HG03432 (cell line): ENCODE data around the gene TMEM222.
"Not testable (repeated sequence)": the region's sequence is repeated elsewhere in the genome, so short reads cannot be mapped to it uniquely, and the experiment has no call there.

Source experiments
- ATAC-seq: cut with Tn5 transposase; IDR thresholded peaks from one replicate; pipeline ENCODE4 v1.9.1; 2021; ENCODE audit warnings: mild to moderate bottlenecking, moderate library complexity; ENCODE audit not compliant: unreplicated experiment

TMEM222 gene

DNA sequence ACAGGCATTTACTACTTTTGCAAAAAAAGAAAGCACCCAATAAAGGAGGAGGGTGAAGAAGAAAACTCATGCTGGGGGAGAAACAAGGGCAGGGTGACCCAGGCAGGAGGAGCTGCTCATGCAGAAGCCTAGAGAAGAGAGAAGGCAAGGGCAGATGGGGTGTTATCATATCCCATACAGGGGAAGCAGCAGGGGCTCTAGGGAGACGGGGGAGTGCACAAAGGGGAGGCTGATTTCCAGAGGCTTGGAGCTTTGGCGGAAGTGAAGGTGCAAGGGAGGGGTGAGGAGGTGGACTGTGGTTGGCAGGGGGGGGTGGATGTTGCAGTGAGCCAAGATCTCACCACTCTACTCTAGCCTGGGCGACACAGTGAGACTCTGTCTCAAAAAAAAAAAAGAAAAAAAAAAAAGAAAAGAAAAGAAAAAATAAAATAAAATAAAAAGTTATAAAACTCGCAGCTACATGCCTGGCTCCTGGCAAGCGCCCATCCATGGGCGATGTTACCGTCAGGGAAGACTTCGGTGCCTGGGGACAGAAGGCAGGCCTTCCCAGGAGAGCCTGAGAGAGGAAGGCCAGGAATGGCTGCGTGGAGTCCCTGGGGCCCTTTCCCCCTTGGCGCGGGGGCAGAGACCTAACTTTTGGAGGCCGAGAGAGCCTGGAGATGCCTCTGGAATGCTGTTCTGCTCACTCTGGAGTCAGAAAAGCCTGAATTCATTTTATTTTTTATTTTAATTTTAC is 56.0 kb downstream of the TMEM222 start:
- ATAC-seq = no peak

DNA sequence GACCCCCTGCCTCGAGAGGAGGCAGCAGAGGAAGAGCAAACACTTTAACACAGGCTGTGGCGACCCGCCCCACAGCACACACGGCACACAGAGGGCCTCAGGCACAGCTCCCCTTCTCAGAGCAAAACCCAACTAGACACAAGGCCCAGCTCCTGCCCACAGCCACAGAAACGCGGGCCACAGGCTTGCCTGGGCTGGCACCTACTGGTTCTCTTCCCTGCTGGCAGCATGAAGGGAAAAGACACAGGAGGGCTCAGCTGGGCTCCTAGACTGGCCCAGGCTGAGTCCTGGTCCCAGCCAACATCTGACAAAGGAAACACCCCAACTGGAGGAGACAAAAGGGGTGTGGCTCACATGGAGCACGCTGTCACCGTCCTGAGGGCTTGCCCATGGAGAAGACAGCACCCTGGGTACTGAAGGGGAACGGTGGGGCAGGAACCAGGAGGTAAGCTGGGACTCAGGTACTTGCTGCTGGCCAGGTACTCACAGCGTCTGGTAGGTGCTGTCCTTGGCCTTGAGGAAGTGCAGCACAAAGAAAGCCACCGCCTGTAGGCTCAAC is 57.7 kb downstream of the TMEM222 start:
- ATAC-seq = no peak

- ATAC-seq = no peak
Observed at GRCh38 chr1:27380224-27380623, 58.3 kb downstream of the TMEM222 start.

DNA sequence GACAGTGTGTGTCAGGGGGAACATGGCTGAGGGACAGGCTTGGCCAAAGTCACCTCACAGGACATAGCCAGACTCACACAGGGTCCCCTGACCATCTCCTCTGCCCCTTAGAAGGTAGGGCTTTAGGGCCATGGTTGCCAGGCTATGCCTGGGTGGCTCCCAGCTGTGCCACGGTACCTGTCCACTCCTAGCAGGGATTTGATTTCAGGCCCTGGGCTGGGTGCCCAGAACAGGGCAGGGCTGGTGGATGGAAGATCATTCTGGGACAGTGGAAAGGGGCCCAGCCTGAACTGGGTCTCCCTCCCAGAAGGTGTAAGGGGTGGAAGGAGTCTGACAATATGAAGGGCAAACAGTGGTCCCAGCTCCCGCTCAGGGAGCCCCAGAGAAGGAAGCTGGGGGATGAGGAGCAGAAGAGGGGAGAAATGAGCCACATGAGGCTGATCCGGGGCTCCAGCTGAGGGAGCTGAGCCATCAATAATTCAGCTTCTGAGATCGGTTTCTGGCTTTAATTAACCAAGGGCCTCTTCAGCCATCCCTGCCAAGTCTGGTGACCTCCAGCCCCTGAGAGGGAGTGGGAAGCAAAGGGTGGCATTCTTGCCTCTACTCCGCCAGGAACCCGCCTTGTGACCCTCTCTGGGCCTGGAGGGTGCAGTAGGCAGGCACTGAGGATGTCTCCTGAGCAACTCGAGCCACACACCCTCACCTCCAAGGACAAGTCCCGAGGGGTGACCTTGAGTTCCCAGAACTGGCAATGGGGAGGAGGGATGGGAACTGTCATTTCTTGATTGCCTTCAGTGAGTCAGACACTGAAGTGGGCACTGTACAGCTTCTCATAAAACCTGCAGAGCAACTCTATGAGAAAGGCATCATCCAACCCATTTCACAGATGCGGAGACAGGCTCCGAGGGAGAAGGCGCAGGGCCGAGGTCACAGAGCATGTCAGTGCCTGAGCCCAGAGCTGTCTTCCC is 59.1 kb downstream of the TMEM222 start:
- ATAC-seq = no peak

DNA sequence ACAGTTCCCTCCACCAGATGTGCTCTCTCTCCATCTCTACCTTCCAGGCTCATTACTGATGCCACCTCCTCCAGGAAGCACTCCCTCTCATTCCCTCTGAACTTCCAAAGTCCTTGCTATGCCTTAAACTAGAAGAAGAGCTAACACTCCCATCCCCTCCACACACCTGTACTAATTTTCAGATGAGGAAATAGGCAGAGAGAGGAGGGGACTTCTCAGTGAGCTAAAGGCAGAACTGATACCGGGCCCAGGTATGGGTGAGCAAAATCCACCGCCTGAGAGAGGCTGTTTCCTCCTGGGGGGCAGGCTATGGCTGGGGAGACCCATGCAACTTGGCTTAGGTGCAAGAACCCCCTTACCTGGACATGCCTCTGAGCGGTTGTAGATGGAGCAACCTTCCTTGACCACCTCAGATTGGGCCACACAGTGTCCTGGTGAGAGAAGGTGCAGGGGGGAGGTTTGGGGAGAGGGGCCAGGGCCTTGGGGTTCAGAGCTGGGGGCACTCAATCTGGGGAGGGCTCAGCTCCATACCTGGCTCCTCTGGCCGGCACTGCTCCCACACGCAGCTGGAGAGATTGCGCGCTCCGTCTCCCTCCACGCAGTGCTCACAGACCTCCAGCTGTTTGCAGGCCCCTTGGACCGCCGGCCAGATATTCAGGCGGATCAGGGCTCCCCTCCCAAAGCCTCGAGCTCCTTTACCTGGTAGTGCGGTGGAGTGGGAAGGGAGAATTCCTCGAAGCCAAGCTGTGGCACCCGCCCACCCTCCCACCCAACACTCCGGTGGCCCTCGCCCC is 60.2 kb downstream of the TMEM222 start:
- ATAC-seq = no peak

DNA sequence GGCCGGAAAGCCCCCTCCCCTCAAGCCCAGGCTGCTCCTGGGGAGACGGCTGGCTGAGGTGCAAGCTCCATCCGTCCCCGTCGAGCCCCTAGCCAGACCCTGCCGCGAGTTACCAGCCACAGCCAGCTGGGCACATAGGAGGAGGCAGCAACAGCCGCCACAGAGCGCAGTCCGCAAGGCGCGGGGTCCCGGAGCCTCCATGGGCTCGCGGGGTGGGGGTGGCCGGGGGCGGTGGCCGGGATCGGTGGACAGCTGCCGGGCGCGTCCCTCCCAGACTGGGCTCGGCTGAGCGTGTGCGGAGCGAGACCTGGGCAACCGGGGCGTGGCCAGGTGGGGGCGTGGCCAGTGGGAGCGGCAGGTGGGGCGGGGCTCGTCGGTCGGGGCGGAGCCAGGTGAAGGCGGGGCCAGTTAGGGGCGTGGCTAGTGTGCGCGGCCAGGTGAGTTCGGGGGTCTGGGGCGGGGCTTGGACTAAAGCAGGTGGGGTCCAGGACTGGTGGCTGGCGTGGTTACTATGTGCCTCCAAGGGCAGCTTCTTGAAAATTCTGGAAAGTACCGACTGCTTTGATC is 61.2 kb downstream of the TMEM222 start, which contains the start of gene CD164L2:
TSS of gene CD164L2 (minus strand) at position 295 of the 567 bp plus-strand sequence. CDS start at position 201, 94 bp downstream.
- no peak for ATAC-seq

GRCh38 chr1:27383661-27384060 is 61.7 kb downstream of the TMEM222 start:
- ATAC-seq = no peak

- ATAC-seq = not testable (repeated sequence)
Observed at GRCh38 chr1:27384797-27385196, 62.8 kb downstream of the TMEM222 start.
